ENCODE data around the gene EFHC2.

The EFHC2 gene

DNA sequence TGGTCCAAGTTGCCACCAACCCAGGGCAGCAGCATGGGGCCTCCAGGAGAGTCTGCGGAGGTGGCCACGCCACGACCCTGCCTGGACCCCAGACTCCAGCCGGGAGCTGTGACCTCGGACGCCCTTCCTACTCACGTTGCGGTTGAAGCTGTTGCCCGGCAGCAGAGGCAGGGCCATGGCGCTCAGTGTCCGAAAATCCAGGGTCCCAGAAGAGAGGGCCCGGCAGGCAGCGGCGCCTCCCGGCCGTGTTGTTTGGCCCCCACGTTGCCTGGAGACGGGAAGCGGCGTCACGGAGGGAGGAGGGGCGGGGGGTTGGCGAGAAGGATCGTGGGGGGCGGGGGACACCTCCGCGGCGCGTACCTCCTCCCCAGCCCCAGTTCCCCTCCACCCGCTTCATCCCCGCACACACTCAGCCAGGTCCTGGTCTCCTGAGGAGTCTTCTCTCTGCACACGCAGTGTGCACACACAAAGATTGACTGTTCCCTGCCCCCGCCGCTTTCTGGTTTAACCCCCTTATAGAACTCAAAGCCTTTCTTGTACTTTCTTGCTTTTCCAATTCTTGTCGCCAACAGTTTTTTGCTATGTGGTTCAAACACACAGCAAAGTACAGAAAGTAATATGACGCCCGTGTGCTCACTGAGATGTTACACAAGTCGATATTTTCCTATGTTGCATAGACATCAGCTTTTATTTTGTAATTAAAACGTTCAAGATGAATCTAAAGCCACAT, at the start of gene EFHC2:
EFHC2 (minus strand) TSS at position 261 of the 730 bp plus-strand sequence; CDS start at position 177, 84 bp downstream.
- no peak for DNase-seq

- no peak for DNase-seq
Measured at GRCh38 chrX:44392767-44393166, 49.3 kb upstream of the EFHC2 start.

DNA sequence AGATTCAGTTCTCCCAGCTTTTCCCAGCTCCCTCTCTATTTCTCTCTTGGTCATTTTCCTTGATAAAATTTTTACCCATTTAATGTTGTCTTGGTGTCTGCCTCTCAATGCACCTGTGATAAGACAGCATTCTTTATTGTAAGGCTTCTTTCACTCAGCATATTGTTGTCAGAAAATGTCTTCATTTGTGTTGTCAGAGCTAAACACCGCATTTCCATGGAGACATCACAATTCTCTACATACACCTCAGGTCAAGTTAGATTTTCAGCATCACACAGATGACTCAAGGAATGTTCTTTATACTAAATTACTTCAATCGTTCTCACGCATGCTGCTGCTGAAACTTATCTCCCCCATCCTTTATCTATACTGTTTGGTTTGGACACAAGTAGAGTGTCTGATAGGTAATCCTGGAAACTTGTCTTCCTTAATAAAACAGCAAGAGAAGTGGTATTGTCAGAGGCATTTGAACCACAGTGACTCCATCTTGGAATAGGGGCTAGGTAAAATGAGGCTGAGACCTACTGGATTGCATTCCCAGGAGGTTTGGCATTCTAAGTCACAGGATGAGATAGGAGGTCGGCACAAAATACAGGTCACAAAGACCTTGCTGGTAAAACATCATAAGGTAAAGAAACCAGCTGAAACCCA, 41.3 kb upstream of the EFHC2 start:
- no peak for DNase-seq

- DNase-seq, result no peak
Measured at GRCh38 chrX:44382871-44383270, 39.4 kb upstream of the EFHC2 start.

GRCh38 chrX:44352758-44353157, 9.3 kb upstream of the EFHC2 start:
- DNase-seq, result no peak

DNA sequence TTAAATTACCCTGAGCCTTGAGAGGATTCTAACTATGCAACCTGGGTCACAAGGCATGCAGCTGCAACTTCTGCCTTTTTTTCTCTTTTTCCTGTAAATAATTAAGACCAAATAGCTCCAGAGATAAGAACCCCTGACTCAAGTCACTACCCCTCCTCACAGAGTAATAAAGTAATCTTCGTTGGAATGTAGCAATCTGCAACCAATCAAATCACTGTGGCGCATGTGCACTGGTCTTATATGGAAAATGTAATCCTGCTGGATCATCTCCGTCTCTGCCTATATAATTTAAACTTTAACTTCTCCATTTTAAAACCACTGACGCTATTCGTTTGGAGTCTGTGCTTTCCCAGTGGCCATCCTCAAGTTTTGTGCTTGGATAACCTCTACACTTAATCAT, 6.1 kb upstream of the EFHC2 start:
- no peak for DNase-seq

GRCh38 chrX:44344687-44345086, 1.2 kb upstream of the EFHC2 start:
- no peak for DNase-seq

DNA sequence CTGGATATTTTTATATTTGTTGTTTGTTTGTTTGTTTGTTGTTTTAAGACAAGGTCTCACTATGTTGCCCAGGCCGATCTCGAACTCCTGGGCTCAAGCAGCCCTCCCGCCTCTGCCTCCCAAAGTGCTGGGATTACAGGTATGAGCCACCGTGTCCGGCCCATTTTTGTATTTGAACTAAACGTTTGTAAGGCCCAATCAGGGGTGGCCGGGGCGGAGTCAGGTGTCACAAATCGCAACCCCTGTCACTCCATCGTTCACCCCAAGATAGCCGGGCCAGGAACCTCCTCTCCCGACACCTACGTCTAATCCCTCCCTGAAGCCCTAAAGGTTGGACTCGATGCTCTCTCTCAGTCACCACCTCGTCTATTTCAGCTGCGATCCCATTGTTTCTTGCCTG, 722 bp upstream of the EFHC2 start:
- no peak for DNase-seq

- DNase-seq, result no peak
Measured at GRCh38 chrX:44342866-44343265, 606 bp downstream of the EFHC2 start.

DNA sequence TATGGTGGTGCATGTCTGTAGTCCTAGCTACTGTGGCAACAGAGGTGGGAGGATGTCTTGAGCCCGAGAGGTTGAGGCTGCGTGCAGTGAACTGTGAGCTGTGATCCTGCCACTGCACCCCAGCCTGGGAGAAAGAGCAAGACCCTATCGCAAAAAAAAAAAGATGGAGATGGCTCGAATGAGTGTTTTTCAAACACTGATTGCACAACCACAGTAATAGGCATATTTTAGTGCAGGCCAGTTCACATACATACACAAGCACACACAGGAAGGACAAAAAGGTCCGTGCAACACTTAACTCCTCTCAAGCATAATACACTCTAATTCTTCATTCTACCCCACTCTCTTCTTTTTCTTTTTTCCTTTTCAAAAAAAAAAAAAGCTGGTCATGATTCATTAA, 5.1 kb downstream of the EFHC2 start:
- no peak for DNase-seq

GRCh38 chrX:44332437-44332836, 11.0 kb downstream of the EFHC2 start:
- DNase-seq, result no peak

GRCh38 chrX:44330227-44330626, 13.2 kb downstream of the EFHC2 start:
- no peak for DNase-seq

DNA sequence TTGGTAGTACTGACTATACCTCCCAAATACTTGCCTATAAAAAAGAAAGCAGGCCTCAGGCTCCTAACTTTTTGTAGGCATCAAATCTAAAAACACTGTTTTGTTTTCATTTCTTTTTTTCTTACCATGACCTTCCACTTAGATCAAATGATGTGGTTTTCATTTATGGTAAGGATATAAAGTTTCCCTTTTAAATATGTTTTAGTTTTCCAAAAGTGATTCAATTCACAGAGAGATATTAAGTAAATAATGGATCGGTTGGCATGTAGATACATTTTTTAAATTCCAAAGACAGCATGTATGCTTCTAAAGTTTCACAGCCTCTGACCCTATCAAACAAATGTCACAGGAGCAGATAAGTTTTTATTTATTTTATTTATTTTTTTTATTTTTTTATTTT, 23.9 kb downstream of the EFHC2 start:
- DNase-seq, result no peak

- DNase-seq, result no peak
Measured at GRCh38 chrX:44317181-44317580, 26.3 kb downstream of the EFHC2 start.

DNA sequence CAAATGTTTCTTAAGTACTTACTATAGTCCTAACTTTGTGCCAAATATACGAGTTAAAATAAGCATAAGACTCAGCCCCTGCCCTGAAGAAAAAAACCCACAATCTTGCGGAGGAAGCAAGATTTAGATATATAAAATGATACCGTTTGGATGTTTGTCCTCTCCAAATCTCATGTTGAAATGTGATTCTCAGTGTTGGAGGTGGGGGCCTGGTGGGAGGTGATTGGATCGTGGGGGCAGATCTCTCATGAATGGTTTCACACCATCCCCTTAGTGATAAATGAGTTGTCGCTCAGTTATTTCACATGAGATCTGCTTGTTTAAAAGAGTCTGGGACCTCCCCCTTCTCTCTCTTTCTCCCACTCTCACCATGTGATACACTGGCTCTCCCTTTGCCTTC, 28.7 kb downstream of the EFHC2 start:
- DNase-seq, result no peak

DNA sequence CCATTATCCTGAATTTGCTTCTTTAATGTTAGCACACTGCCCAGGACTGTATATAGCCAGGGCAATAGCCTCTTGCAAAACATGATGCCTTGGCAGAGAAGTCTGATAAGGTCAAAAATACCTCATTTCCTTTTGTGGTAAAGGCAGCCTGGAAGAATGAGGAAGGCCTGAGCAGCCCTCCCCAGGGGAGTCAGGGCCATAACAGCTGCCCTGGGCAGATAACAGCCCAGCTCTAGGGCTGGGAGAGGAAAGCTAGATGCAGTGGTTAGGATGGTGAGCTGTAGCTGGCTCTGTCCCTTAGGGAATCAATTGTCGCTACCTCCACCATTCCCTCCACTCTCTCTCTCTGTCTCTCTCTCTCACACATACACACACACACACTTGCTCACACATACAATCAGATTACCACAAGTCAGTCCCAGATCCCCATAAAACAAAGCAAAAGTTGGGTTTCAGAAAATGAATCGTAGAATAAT, 29.2 kb downstream of the EFHC2 start:
- no peak for DNase-seq

DNA sequence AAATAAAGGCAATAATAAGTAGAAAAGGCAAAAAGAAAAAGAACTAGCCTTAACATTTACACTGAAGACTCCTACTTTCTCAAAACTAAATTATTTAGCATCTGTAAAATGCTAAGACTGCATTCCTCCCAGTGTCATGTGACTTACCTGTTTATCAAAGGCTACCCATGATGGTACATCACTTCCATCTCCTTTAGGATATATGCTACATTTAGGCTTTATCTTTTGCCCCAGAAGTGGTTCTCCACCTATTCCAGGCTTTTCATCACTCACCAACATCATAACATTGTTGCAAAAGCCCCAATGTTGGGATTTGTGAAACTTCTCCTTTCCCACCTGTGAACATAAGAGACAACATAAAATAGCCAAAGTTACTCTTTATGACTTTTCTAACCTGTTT, 31.1 kb downstream of the EFHC2 start:
- no peak for DNase-seq

DNA sequence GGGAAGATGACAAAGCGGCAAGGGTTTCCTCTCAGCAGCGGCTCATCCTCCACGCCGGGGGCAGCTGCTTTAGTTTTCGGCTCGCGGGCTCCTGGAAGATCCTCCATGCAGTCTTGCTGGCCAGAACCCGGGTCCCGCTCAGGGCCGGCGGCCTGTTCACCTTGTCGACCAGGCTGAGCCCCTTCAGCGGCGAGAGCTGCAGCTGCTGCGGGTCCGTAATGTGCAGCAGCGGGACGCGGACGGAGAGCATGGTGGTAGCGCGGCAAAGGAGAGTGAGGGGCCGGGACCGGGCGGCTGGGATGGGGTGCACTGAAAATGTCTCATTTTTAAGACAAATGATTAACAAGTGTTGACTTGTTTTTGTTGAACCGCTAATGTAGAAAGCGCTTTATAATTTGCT, 33.2 kb downstream of the EFHC2 start:
- no peak for DNase-seq

- no peak for DNase-seq
Measured at GRCh38 chrX:44308869-44309268, 34.6 kb downstream of the EFHC2 start.

- DNase-seq, result no peak
Measured at GRCh38 chrX:44306356-44306755, 37.1 kb downstream of the EFHC2 start.

- no peak for DNase-seq
Measured at GRCh38 chrX:44305921-44306320, 37.6 kb downstream of the EFHC2 start.

DNA sequence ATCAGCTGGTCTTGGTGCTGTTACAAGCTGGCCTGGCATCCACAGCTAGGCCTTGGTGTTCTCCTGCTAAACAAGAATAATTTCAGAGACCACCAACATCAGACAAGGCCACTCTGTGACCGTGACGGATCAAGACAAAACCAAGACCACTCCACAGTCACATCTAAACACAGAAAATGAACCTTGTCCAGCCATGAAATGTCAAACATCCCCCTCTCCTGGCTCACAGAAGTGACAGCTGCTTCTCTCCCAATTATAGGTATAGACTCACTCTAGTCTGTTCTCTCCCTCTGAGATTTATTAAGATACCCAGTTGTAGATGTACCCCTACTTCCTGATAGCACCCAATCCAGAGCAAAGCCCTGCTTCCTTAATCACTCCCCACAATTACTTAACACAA, 40.4 kb downstream of the EFHC2 start:
- no peak for DNase-seq

DNA sequence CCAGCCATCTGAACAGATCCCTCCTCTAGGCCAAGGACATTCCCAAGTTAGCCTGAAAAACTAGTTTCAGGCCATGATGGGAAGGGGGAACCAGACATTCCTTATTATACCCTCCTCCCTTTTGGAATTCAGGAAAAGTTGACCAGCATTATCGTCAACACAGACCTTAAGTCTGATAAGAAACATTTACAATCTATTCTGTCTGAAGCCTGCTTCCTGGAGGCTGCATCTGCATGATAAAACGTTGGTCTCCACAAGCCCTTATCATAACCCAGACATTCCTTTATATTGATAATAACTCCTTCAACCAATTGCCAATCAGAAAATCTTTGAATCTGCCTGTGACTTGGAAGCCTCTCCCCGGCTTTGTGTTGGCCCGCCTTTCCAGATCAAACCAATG, 44.3 kb downstream of the EFHC2 start:
- DNase-seq, result no peak

DNA sequence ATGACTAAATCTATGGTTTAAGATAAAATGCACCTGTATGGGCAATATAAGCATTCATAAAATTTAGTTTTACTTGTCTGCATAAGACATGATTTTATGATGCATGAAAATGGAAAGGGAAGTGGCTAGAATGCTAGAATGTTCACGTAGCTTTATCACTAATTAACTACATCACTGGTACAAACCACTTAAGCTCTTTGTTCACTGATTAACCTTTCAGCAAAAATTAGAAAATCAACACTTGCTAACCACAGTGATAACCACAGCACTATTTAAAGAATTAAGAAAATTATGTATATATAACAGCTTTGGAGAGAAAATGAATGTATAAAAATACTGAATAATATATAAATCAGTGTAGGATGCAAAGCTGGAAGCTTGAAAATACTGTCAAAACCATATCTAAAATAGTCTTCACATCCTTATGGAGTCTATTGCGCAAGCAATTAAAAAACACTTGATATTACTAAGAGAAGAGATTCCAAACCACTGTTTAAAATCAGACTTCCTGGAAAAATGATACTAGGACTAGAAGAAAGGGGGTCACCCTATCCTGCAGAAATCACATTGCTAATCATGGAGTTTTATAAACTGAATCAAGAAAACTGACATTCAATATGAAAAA, 51.9 kb downstream of the EFHC2 start:
- DNase-seq, result no peak
